Endothelial cell of hepatic sinusoid (primary cell): ENCODE data around the gene RIN1.

ENCODE experiments used
- in situ Hi-C: cut with HindIII; loops from 2 replicates; pipeline ENCODE4 v1.10.0; 2017; ENCODE audit warnings: low sequenced_read_pairs

RIN1 gene

GRCh38 chr11:66284526-66285078 is 51.6 kb downstream of the RIN1 start:
- in situ Hi-C loops: loop anchor here (5.0 kb wide), 2 partner anchors 48 to 67 kb away; no protein-coding TSS in a partner anchor

DNA sequence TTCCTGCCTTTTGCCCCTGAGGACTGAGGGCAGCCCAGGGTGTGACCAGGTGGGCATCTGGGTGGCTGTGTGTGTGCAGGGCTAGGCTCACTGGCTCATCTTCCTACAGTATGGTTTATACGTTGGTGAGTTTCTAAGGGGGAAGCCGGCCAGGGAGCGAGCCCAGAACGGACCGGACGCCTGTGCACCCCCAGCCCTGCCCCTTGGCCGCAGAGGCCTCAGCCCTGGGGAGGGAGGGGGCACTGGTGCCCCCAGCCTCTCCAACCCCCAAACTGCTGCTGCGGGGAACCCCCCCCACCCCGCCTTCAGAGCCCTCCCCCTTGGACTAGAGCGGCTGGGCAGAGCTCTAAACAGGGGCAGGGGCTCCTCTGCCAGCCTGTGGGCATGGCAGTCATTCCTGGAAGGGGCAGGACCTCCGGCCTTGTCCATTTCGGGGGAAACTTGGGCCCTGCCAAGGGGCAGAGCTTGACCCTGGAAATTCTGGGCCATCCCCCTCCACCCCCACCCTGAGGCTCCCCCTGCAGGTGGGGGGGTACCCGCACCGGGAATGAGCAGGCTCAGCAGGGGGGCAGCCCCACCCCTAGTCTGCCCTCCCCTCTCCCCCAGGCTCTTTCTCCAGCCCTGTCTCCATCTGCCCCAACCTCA is 52.7 kb downstream of the RIN1 start:
- in situ Hi-C loops: loop anchor here (5.0 kb wide), 2 partner anchors 49 to 66 kb away; no protein-coding TSS in a partner anchor

- in situ Hi-C loops: loop anchor here (5.0 kb wide), 2 partner anchors 50 to 65 kb away; no protein-coding TSS in a partner anchor
Measured at GRCh38 chr11:66282468-66283455, 53.5 kb downstream of the RIN1 start.
